GM12801 (cell line): ENCODE measurements around the gene BABAM2.

Experiments
- CTCF ChIP-seq: IDR thresholded peaks from one replicate; pipeline ENCODE4 v1.5.1; 2011; ENCODE audit warnings: control low read depth; ENCODE audit not compliant: insufficient read length; ENCODE audit errors: extremely low read depth

BABAM2 gene

DNA sequence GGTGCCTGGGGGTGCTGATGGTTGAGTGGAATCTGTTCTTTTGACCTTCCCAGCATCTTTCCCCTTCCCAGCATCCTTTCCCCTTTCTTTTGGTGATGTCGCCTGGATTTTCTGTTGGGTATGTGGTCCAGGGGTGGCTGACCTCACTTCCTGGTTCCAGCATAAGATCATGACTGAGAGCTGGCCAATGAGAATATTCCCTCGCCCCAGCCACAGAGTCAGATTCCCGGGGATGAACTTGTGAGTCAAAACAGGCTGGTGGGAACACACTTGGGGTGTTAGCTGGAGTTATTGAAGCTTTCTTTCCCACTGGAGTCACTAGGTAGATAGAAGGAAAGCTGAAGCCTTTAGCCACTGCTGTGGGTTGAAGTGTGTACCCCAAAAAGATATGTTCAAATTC lies 474.1 kb downstream of the BABAM2 start:
- no peak for TF ChIP-seq CTCF

- no peak for TF ChIP-seq CTCF
These were observed 474.6 kb downstream of the BABAM2 start for GRCh38 chr2:28365158-28365557.

GRCh38 chr2:28366149-28366495 lies 475.6 kb downstream of the BABAM2 start:
- no peak for TF ChIP-seq CTCF

DNA sequence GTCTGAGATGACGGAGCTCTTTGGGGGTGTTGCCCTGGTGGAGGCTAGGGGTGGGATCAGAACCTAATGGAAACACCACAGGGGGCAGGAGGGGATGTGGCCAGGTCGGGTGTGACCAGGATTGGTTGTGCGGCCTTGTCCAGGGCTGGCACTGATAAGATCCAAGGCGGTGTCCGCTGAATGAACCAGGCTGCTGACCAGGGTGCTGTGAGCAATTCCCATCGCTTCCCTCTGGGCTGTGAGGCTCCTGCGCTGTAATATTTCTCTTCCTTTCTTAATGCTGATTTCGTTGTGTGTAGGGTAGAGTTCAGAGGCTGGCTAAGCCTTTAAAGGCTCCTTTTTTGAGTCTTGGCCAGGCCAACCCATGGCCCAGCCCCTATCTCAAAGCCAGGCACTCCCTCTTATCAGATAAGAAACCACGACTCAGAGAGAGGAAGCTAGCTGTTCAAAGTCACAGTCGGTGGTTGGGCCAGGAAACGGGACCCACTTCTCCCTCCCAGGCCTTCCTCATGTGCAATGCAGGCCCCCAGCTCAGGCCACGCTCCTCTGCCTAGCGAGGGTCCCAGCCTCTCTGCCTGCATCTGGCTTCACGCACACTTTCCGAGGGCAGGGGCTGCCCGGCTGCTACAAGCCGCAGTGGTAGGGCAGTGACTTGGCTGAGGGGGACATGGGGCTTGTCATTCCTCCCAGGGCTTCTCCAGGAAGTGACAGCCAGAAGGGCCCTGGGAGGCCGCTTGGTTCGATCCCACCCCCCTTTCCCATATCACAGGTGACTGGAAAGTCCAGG lies 476.2 kb downstream of the BABAM2 start:
- TF ChIP-seq CTCF, result no peak

- TF ChIP-seq CTCF, result no peak
These were observed 477.3 kb downstream of the BABAM2 start for GRCh38 chr2:28367667-28368356.

- TF ChIP-seq CTCF, result no peak
These were observed 477.8 kb downstream of the BABAM2 start for GRCh38 chr2:28368357-28368798.

GRCh38 chr2:28369358-28369757 lies 478.8 kb downstream of the BABAM2 start:
- TF ChIP-seq CTCF, result no peak
